Peyer's patch (tissue), 4 donors: Measurements from ENCODE around the gene VSX2. TPM values are rescaled to one million over a fixed set of nuclear protein-coding genes. Genes with fewer than 3 reads are reported as not detected.

Experiments
- DNase-seq, 3 donors: peaks; one replicate each; pipeline ENCODE4 v3.0.0-alpha.2; 2017 to 2019
- H3K27ac ChIP-seq, 4 donors: fragments of 200-600 bp; sonication (generic); one replicate each; pipeline ENCODE4 v1.5.1; 2016 to 2019
- H3K27me3 ChIP-seq, 2 donors: fragments of 200-600 bp; sonication (generic); one replicate each; pipeline ENCODE4 v1.5.1; 2019
- H3K36me3 ChIP-seq, 3 donors: fragments of 200-600 bp; sonication (generic); one replicate each; pipeline ENCODE4 v1.5.1; 2016 to 2019
- H3K4me1 ChIP-seq, 4 donors: fragments of 200-600 bp; sonication (generic); one replicate each; pipeline ENCODE4 v1.5.1; 2016 to 2019
- H3K4me3 ChIP-seq, 4 donors: fragments of 200-600 bp; sonication (generic); 1 replicate in 3 of 4; 2 replicates in 1 of 4; pipeline ENCODE4 v1.5.1; 2016 to 2019; ENCODE audit warnings: mild to moderate bottlenecking in 1 of 4
- H3K9me3 ChIP-seq, 4 donors: fragments of 200-600 bp; sonication (generic); one replicate each; pipeline ENCODE4 v1.5.1; 2016 to 2019; ENCODE audit warnings: mild to moderate bottlenecking in 1 of 4
- CTCF ChIP-seq, 6 experiments: fragments of 450-650 bp in 4 of 6; fragments of 200-600 bp in 2 of 6; sonication (generic) in 1 of 6; IDR thresholded peaks; one replicate each; pipeline ENCODE4 v1.5.1; 2017 to 2019; ENCODE audit warnings: antibody characterized with exemption in 6 of 6, mild to moderate bottlenecking in 3 of 6, moderate library complexity in 1 of 6
- POLR2A ChIP-seq, 2 donors: fragments of 450-650 bp; IDR thresholded peaks; one replicate each; pipeline ENCODE4 v1.5.1; 2017; ENCODE audit warnings: antibody characterized with exemption in 2 of 2, mild to moderate bottlenecking in 2 of 2, moderate library complexity in 2 of 2
- total RNA-seq, 4 donors: library from RNA; depleted of rRNA; stranded (reverse); fragments of >200 nt; gene quantifications; one replicate each; pipeline ENCODE4 v1.1.0, GENCODE V29; 2016

Gene VSX2
- total RNA-seq, 4 donors from 2014 or later: not detected

GRCh38 chr14:74235017-74235416 lies 4.2 kb upstream of the VSX2 start:
- H3K27ac ChIP-seq: no peak overlapping the region
- no peaks in the 10 kb centered on the region for H3K36me3 ChIP-seq
- no peak overlapping the region for H3K4me3 ChIP-seq
- TF ChIP-seq CTCF (IDR thresholded peaks at IDR 0.05) (no peak), POLR2A (IDR thresholded peaks at IDR 0.05) (no peak)
- peaks cover 0 to 4% (median 1%) of the 10 kb centered on the region in 4 donors for H3K9me3 ChIP-seq
- peaks cover 0 to 12% of the 10 kb centered on the region in 2 donors for H3K27me3 ChIP-seq
- DNase-seq: no peak
- peaks cover 0 to 6% (median 3%) of the 10 kb centered on the region in 4 donors for H3K4me1 ChIP-seq

GRCh38 chr14:74237441-74237840 lies 1.8 kb upstream of the VSX2 start:
- H3K36me3 ChIP-seq: no peaks in the 10 kb centered on the region
- DNase-seq: no peak
- peaks cover 0 to 34% of the 10 kb centered on the region in 2 donors for H3K27me3 ChIP-seq
- no peak overlapping the region for H3K27ac ChIP-seq
- no peak overlapping the region for H3K4me3 ChIP-seq
- H3K4me1 ChIP-seq: peaks cover 0 to 22% (median 16%) of the 10 kb centered on the region in 4 donors
- no peaks in the 10 kb centered on the region for H3K9me3 ChIP-seq
- no peak for TF ChIP-seq CTCF (IDR thresholded peaks at IDR 0.05)
- no peak for TF ChIP-seq POLR2A (IDR thresholded peaks at IDR 0.05)

GRCh38 chr14:74239848-74240793 lies 872 bp downstream of the VSX2 start:
- Histone ChIP-seq H3K4me3 (peak overlapping the region in 3 of 4 donors; percentile 7 to 37 (median 29)), H3K9me3 (no peaks in the 10 kb centered on the region), H3K27ac (no peak overlapping the region), H3K4me1 (peaks cover 0 to 22% (median 16%) of the 10 kb centered on the region in 4 donors), H3K36me3 (no peaks in the 10 kb centered on the region), H3K27me3 (peaks cover 0 to 43% of the 10 kb centered on the region in 2 donors)
- DNase-seq: no peak
- TF ChIP-seq CTCF (IDR thresholded peaks at IDR 0.05) (no peak), POLR2A (IDR thresholded peaks at IDR 0.05) (no peak)

GRCh38 chr14:74240794-74241651 lies 1.8 kb downstream of the VSX2 start:
- Histone ChIP-seq H3K9me3 (no peaks in the 10 kb centered on the region), H3K4me3 (peak overlapping the region in 3 of 4 donors; percentile 19 to 37 (median 29)), H3K36me3 (no peaks in the 10 kb centered on the region), H3K27ac (no peak overlapping the region), H3K27me3 (peaks cover 0 to 43% of the 10 kb centered on the region in 2 donors), H3K4me1 (peaks cover 0 to 22% (median 16%) of the 10 kb centered on the region in 4 donors)
- no peak for TF ChIP-seq POLR2A (IDR thresholded peaks at IDR 0.05)
- no peak for TF ChIP-seq CTCF (IDR thresholded peaks at IDR 0.05)
- peak in 1 of 3 donors; percentile 49 for DNase-seq

- H3K27ac ChIP-seq: no peak overlapping the region
- peaks cover 0 to 43% of the 10 kb centered on the region in 2 donors for H3K27me3 ChIP-seq
- DNase-seq: no peak
- H3K4me1 ChIP-seq: peaks cover 0 to 22% (median 16%) of the 10 kb centered on the region in 4 donors
- no peaks in the 10 kb centered on the region for H3K36me3 ChIP-seq
- no peaks in the 10 kb centered on the region for H3K9me3 ChIP-seq
- TF ChIP-seq POLR2A (IDR thresholded peaks at IDR 0.05): no peak
- no peak for TF ChIP-seq CTCF (IDR thresholded peaks at IDR 0.05)
- H3K4me3 ChIP-seq: peak overlapping the region in 2 of 4 donors; percentile 19 to 29
Observed at GRCh38 chr14:74241652-74242017, 2.4 kb downstream of the VSX2 start.
